Measurements from ENCODE around the gene GPX4. TPM values are rescaled to one million over a fixed set of nuclear protein-coding genes. Genes with fewer than 3 reads are reported as not detected.
A peak's percentile ranks its signal among the peaks of the same experiment; 100 is the strongest.

Gene GPX4
- total and polyA plus RNA-seq, 2 experiments from 2014 or later = 351 to 573 TPM

- H3K27ac Mint-ChIP-seq = no peak overlapping the region
- H3K4me3 ChIP-seq = peak overlapping the region; percentile 91; the same call in 1 of the 2 replicates
- H3K27ac ChIP-seq (ENCODE audit: low read depth) = no peak overlapping the region
- H3K27me3 Mint-ChIP-seq (ENCODE audit: insufficient read depth, low read depth, poor library complexity) = peaks cover 17% of the 10 kb centered on the region
- no peaks in the 10 kb centered on the region for H3K9me3 Mint-ChIP-seq
- ATAC-seq (no peak), DNase-seq (ENCODE audit: low spot score) (no peak)
- H3K27me3 ChIP-seq (ENCODE audit: insufficient read depth) = no peaks in the 10 kb centered on the region
- H3F3A ChIP-seq (replicated peaks; ENCODE audit: low read depth) = 0 out of 2 replicates have a peak, but pooled peaks cover 12% of the 10 kb centered on the region
- peaks cover 23% of the 10 kb centered on the region for H3K36me3 Mint-ChIP-seq (ENCODE audit: low read depth)
- H3K4me1 Mint-ChIP-seq = peaks cover 10% of the 10 kb centered on the region
- H3K79me2 ChIP-seq (replicated peaks; ENCODE audit: insufficient read depth) = peaks cover 23% of the 10 kb centered on the region
- H3K4me1 ChIP-seq (ENCODE audit: insufficient read depth) = no peaks in the 10 kb centered on the region; the same call in 1 of the 2 replicates
- no peaks in the 10 kb centered on the region for H3K9me2 ChIP-seq (ENCODE audit: insufficient read depth)
- H2AFZ ChIP-seq = no peak overlapping the region
- peaks cover 9% of the 10 kb centered on the region; the same call in 1 of the 2 replicates for H3K36me3 ChIP-seq (ENCODE audit: insufficient read depth)
- peak overlapping the region; percentile 93; the same call in 1 of the 2 replicates for H3K4me2 ChIP-seq
- no peak for TF ChIP-seq JUNB (IDR thresholded peaks at IDR 0.05; ENCODE audit: unreplicated experiment)
- TF ChIP-seq ZNF331 (CRISPR knock-in tag; IDR thresholded peaks at IDR 0.05; ENCODE audit: low read depth) = no peak
- H4K20me1 ChIP-seq (replicated peaks; ENCODE audit: insufficient read depth) = peaks cover 17% of the 10 kb centered on the region
- H3K4me3 Mint-ChIP-seq = peak overlapping the region; percentile 89
Observed at GRCh38 chr19:1093330-1093729, 10.5 kb upstream of the GPX4 start.

- Mint-ChIP-seq H3K27ac (peak overlapping the region; percentile 88; the same call in 1 of the 2 replicates), H3K4me3 (peak overlapping the region; percentile 89), H3K9me3 (no peaks in the 10 kb centered on the region), H3K27me3 (ENCODE audit: insufficient read depth, low read depth, poor library complexity) (peaks cover 17% of the 10 kb centered on the region), H3K4me1 (peaks cover 10% of the 10 kb centered on the region), H3K36me3 (ENCODE audit: low read depth) (peaks cover 23% of the 10 kb centered on the region)
- Histone ChIP-seq H3K9me2 (ENCODE audit: insufficient read depth) (no peaks in the 10 kb centered on the region), H3K4me1 (ENCODE audit: insufficient read depth) (no peaks in the 10 kb centered on the region; the same call in 1 of the 2 replicates), H3F3A (replicated peaks; ENCODE audit: low read depth) (0 out of 2 replicates have a peak, but pooled peaks cover 5% of the 10 kb centered on the region), H3K4me3 (peak overlapping the region; percentile 91), H2AFZ (no peak overlapping the region), H3K27me3 (ENCODE audit: insufficient read depth) (no peaks in the 10 kb centered on the region), H3K36me3 (ENCODE audit: insufficient read depth) (0 out of 2 replicates have a peak, but pooled peaks cover 9% of the 10 kb centered on the region), H3K79me2 (replicated peaks; ENCODE audit: insufficient read depth) (peaks cover 23% of the 10 kb centered on the region), H3K27ac (ENCODE audit: low read depth) (no peak overlapping the region), H3K4me2 (peak overlapping the region; percentile 93), H4K20me1 (replicated peaks; ENCODE audit: insufficient read depth) (peaks cover 17% of the 10 kb centered on the region)
- ATAC-seq (no peak), DNase-seq (ENCODE audit: low spot score) (no peak)
- TF ChIP-seq STAT1 (IDR thresholded peaks at IDR 0.05; ENCODE audit: unreplicated experiment) (no peak), JUNB (IDR thresholded peaks at IDR 0.05; ENCODE audit: unreplicated experiment) (no peak), REST (IDR thresholded peaks at IDR 0.05; ENCODE audit: unreplicated experiment) (no peak), EZH2phosphoT487 (IDR thresholded peaks at IDR 0.05; ENCODE audit: unreplicated experiment) (no peak), ZNF331 (CRISPR knock-in tag; IDR thresholded peaks at IDR 0.05; ENCODE audit: low read depth) (no peak), NANOG (IDR thresholded peaks at IDR 0.05; ENCODE audit: borderline replicate concordance) (no peak), ZNF114 (CRISPR knock-in tag; IDR thresholded peaks at IDR 0.05) (no peak)
- TF ChIP-seq, protein P1, sequence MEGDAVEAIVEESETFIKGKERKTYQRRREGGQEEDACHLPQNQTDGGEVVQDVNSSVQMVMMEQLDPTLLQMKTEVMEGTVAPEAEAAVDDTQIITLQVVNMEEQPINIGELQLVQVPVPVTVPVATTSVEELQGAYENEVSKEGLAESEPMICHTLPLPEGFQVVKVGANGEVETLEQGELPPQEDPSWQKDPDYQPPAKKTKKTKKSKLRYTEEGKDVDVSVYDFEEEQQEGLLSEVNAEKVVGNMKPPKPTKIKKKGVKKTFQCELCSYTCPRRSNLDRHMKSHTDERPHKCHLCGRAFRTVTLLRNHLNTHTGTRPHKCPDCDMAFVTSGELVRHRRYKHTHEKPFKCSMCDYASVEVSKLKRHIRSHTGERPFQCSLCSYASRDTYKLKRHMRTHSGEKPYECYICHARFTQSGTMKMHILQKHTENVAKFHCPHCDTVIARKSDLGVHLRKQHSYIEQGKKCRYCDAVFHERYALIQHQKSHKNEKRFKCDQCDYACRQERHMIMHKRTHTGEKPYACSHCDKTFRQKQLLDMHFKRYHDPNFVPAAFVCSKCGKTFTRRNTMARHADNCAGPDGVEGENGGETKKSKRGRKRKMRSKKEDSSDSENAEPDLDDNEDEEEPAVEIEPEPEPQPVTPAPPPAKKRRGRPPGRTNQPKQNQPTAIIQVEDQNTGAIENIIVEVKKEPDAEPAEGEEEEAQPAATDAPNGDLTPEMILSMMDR (conservative IDR thresholded peaks at IDR 0.05; ENCODE audit: low read depth in 2 of 2) = no peak
Observed at GRCh38 chr19:1093811-1094553, 9.8 kb upstream of the GPX4 start.
